HG03103 (cell line): Measurements from ENCODE around the gene CACNA2D3.

Source experiments
- ATAC-seq: cut with Tn5 transposase; IDR thresholded peaks from one replicate; pipeline ENCODE4 v1.9.1; 2021; ENCODE audit warnings: low read depth; ENCODE audit not compliant: unreplicated experiment

Gene CACNA2D3

GRCh38 chr3:54321520-54321919 is 199.2 kb downstream of the CACNA2D3 start:
- ATAC-seq = no peak

GRCh38 chr3:54322354-54322753 is 200.0 kb downstream of the CACNA2D3 start:
- ATAC-seq = no peak

- no peak for ATAC-seq
Observed at GRCh38 chr3:54324103-54324502, 201.8 kb downstream of the CACNA2D3 start.

- no peak for ATAC-seq
Observed at GRCh38 chr3:54326951-54327350, 204.6 kb downstream of the CACNA2D3 start.

- no peak for ATAC-seq
Observed at GRCh38 chr3:54331341-54331740, 209.0 kb downstream of the CACNA2D3 start.

- ATAC-seq = no peak
Observed at GRCh38 chr3:54337846-54338245, 215.5 kb downstream of the CACNA2D3 start.

- no peak for ATAC-seq
Observed at GRCh38 chr3:54339608-54340007, 217.3 kb downstream of the CACNA2D3 start.

GRCh38 chr3:54341811-54342210 is 219.5 kb downstream of the CACNA2D3 start:
- no peak for ATAC-seq

- no peak for ATAC-seq
Observed at GRCh38 chr3:54342676-54343075, 220.3 kb downstream of the CACNA2D3 start.

- no peak for ATAC-seq
Observed at GRCh38 chr3:54343495-54343894, 221.1 kb downstream of the CACNA2D3 start.

- ATAC-seq = no peak
Observed at GRCh38 chr3:54344601-54345231, 222.4 kb downstream of the CACNA2D3 start.

GRCh38 chr3:54345847-54346375 is 223.6 kb downstream of the CACNA2D3 start:
- no peak for ATAC-seq

GRCh38 chr3:54347060-54347459 is 224.7 kb downstream of the CACNA2D3 start:
- ATAC-seq = no peak

- ATAC-seq = no peak
Observed at GRCh38 chr3:54347933-54348332, 225.6 kb downstream of the CACNA2D3 start.

- no peak for ATAC-seq
Observed at GRCh38 chr3:54349231-54349652, 226.9 kb downstream of the CACNA2D3 start.

- no peak for ATAC-seq
Observed at GRCh38 chr3:54349691-54350090, 227.3 kb downstream of the CACNA2D3 start.

GRCh38 chr3:54353546-54353945 is 231.2 kb downstream of the CACNA2D3 start:
- ATAC-seq = no peak

GRCh38 chr3:54353946-54354345 is 231.6 kb downstream of the CACNA2D3 start:
- no peak for ATAC-seq

- ATAC-seq = no peak
Observed at GRCh38 chr3:54355800-54356199, 233.4 kb downstream of the CACNA2D3 start.

GRCh38 chr3:54356261-54357045 is 234.1 kb downstream of the CACNA2D3 start:
- no peak for ATAC-seq

- ATAC-seq = no peak
Observed at GRCh38 chr3:54357301-54357700, 234.9 kb downstream of the CACNA2D3 start.

GRCh38 chr3:54358316-54358715 is 236.0 kb downstream of the CACNA2D3 start:
- no peak for ATAC-seq
